GM12864 (cell line): ENCODE results near the gene TMEM86B.

Source experiments
- DNase-seq: peaks from one replicate; pipeline ENCODE4 v3.0.0-alpha.2; 2011; ENCODE audit warnings: low read depth
- H3K4me3 ChIP-seq: 2 replicates; pipeline ENCODE4 v1.5.1; 2011; ENCODE audit warnings: mild to moderate bottlenecking, low read depth, low read length, control low read depth
- TF ChIP-seq, protein P1 (sequence below): IDR thresholded peaks from 2 replicates; pipeline ENCODE4 v1.5.1; 2011; ENCODE audit warnings: low read depth, mild to moderate bottlenecking, moderate library complexity, low read length, control low read depth, inconsistent platforms; ENCODE audit errors: missing control alignments

TMEM86B gene

DNA sequence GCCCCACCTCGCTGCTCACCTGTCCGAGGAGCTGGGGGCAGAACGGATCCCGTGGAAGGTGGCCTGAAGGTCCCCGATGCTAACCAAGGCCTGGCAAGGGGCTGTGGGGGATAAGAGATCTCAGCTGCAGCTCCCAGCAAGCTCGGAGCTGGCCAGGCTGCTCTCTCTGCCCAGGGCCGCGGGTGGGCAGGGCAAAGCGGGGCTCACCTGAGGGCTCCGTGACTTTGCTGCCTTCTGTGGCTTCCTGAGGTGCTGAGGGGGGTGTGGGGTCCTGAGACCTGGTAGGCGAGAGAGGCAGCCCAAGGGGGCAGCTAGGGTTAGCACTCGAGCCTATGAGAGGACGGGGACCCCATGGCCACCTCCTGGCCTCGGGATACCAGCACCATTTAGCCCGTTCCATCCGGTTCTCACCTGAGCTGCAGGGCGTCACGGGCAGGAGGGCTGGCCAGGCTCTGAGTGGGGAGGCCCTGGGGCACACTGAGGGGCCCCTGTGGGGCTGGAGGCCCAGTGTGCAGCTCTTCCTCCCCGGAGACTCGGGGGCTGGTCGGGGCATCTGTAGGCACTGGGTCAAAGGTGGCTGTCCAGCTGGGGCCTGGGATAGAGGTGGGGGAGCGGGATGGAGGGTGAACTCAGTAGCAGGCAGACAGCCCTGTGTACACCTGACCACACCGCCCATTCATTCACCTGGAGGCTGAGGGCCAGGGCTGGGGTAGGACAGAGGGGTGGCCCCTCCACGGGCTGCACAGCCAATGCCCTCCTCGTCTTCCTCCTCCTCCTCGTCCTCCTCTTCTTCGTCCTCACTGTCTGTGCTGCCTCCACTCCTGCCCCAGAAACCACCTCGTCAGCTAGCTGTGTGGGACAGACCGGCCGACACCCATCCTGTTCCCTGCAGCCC is 3.1 kb upstream of the TMEM86B start:
- no peak overlapping the region for H3K4me3 ChIP-seq
- TF ChIP-seq, protein P1, sequence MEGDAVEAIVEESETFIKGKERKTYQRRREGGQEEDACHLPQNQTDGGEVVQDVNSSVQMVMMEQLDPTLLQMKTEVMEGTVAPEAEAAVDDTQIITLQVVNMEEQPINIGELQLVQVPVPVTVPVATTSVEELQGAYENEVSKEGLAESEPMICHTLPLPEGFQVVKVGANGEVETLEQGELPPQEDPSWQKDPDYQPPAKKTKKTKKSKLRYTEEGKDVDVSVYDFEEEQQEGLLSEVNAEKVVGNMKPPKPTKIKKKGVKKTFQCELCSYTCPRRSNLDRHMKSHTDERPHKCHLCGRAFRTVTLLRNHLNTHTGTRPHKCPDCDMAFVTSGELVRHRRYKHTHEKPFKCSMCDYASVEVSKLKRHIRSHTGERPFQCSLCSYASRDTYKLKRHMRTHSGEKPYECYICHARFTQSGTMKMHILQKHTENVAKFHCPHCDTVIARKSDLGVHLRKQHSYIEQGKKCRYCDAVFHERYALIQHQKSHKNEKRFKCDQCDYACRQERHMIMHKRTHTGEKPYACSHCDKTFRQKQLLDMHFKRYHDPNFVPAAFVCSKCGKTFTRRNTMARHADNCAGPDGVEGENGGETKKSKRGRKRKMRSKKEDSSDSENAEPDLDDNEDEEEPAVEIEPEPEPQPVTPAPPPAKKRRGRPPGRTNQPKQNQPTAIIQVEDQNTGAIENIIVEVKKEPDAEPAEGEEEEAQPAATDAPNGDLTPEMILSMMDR = no peak
- no peak for DNase-seq

DNA sequence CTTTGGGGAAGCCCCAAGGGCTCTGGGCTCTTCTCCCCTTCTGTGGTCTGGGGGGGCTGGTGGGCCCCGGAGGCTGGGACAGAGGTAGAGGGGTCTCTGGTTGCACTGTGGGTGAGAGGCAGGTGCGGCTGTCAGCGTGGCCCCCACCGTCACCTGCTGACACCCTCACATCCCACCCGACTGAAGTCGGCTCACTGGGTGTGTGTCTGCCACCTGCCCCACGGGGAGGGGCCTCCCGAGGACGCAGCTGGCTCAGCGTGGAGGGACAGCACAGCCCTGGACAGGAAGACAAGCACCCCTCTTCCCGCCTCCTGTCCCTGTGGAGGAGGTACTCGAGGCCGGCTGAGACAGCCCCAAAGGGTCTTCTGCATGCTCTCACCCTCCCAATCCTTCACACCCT is 2.2 kb upstream of the TMEM86B start:
- DNase-seq = no peak
- TF ChIP-seq, protein P1 = no peak
- no peak overlapping the region for H3K4me3 ChIP-seq

DNA sequence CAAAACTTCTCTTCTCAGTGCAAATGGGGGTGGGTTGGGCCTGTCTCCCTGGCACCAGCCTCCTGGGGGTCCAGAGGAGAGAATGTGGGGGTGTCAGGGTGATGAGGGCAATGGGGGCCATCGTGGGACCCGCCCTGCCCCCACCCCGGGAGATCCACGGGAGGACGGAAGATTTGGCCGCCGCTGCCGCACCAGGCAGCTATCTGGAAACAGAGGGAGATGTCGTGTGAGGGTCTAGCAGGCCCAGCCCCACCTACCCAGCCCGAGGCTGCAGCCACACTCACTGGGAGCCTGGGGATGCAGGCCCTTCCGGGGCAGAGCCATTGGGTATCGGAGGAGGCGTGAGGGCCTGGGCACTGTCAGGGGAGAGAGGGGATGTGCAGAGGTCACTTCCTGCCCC is 1.8 kb upstream of the TMEM86B start:
- TF ChIP-seq, protein P1 = no peak
- no peak for DNase-seq
- no peak overlapping the region for H3K4me3 ChIP-seq

DNA sequence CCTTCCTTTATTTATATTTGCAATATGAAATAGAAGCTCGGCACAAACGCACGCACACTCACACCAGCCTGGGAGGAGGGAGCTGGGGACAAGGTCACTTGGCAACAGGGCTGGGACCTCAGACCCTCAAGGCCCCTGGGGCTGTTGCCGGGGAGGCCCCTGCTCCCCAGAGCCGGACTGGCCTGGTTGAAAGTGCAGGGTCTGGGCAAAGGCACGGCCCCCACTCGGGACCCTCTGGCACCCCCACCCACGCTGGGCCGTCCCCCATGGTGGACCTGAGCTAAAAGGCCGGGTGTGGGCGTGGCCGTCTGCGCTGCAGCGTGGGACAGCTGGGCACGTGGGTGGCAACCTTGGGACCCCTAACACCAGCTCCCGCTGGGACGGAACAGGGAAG is 1.2 kb upstream of the TMEM86B start:
- no peak overlapping the region for H3K4me3 ChIP-seq
- no peak for DNase-seq
- TF ChIP-seq, protein P1 = no peak

DNA sequence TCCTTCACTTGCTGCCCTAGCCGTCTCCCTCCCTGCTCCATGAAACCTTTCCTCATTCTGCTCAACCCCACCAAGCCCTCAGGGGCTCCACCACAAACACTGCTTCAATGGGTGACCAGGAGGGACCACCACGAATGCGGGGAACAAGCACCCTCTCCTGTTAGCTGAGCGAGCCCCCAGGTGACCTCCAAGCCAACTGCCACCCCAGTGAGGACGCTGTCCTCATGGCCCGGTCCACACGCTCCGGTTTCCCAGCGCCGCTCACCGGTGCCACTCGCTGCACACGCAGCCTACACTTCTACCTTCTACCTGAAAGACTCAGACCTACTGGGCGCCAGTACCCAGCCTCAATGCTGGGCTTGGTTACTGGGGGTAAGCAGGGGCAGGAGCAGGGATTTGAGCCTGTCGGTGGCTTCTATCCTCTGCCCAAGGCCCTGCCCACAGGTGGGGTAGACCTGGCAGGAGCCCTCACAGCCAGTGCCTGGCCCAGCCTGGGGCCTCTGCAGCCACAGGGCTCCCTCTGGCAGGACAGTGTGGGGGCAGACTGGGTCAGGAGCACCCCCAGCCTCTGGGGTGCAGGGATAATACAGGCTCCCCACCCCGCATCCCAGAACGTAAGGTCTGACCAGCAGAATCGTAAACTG is 704 bp upstream of the TMEM86B start:
- H3K4me3 ChIP-seq = no peak overlapping the region
- no peak for DNase-seq
- TF ChIP-seq, protein P1 = no peak

DNA sequence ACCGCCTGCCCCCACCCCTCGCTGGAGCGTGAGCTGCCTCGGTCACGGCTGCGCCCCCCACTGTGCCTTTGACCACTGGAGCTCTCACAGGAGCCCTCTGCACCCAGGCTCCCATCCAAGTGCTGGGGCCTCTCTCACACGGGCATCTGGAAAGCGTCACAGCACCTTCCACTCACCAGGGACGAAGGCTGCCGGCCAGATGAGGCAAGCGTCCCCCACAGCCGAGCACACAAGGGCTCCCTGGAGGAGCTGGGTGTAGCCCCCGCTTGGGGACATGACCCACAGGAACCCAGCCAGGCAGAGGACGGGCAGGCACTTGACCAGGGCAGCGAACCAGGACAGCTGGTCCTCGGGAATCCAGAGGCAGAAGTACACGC is 560 bp downstream of the TMEM86B start:
- no peak overlapping the region for H3K4me3 ChIP-seq
- TF ChIP-seq, protein P1 = no peak
- no peak for DNase-seq
